ENCODE data around the gene CALM1.

DNA sequence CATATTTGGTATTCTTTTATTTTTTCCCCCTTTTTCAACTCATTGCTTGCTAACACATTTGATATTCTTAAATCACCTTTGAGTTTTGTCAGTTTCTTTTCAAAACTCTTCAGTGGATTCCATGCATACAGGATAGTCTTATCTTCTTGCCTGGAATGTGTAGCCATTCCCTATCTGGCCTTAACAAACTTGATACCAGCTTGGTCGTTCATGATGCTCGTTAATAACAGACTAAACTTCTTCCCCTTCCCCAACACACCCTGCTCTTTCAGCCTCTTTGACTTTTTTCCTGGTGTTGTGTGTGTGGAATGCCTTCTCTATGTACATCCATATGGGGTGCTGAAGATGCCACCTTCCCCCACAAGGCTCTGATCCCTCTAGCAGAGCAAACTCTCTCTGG is 17.7 kb upstream of the CALM1 start:
- TF ChIP-seq POLR2A (IDR thresholded peaks at IDR 0.05), result no peak
- TF ChIP-seq, protein P1, sequence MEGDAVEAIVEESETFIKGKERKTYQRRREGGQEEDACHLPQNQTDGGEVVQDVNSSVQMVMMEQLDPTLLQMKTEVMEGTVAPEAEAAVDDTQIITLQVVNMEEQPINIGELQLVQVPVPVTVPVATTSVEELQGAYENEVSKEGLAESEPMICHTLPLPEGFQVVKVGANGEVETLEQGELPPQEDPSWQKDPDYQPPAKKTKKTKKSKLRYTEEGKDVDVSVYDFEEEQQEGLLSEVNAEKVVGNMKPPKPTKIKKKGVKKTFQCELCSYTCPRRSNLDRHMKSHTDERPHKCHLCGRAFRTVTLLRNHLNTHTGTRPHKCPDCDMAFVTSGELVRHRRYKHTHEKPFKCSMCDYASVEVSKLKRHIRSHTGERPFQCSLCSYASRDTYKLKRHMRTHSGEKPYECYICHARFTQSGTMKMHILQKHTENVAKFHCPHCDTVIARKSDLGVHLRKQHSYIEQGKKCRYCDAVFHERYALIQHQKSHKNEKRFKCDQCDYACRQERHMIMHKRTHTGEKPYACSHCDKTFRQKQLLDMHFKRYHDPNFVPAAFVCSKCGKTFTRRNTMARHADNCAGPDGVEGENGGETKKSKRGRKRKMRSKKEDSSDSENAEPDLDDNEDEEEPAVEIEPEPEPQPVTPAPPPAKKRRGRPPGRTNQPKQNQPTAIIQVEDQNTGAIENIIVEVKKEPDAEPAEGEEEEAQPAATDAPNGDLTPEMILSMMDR (IDR thresholded peaks at IDR 0.05), result no peak

All from body of pancreas (tissue), 4 donors.